ENCODE data around the gene PDYN.

DNA sequence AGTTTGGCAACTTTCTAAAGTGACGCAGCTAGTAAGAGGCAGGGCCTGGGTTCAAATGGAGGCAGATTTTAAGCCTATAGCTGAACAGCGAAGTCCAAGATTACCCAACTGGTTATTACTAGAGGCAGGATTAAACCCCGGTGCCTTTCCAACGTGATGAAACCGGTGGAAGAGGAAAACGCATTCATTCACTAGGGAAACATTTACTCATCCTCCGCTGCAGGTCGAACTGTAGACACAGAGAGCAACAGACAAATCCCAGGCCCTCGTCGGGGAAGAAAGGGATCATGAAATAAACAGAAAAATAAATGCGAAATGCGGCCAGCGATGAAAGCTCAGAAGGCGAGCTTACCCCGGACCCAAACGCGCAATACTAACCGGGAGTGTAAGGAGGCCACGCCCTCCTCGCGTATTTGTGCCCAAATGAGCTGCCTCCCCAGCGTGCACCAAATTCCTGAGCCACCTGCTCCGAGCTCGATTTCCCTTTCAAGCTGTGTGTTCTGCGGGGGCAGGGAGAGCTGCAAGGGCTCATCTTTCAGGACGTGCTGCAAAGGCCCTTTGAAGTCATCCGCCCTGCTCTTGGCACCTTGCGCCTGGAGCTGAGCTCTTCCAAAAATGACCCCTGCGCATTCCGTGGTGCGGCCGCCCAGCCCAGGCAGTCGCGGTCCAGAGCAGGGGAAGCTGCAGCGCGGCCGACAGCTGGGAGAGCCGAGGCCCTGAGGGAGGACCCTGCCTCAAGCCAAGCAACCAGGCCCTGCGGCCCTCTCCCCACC, 46.9 kb downstream of the PDYN start:
- TF ChIP-seq, protein P1, sequence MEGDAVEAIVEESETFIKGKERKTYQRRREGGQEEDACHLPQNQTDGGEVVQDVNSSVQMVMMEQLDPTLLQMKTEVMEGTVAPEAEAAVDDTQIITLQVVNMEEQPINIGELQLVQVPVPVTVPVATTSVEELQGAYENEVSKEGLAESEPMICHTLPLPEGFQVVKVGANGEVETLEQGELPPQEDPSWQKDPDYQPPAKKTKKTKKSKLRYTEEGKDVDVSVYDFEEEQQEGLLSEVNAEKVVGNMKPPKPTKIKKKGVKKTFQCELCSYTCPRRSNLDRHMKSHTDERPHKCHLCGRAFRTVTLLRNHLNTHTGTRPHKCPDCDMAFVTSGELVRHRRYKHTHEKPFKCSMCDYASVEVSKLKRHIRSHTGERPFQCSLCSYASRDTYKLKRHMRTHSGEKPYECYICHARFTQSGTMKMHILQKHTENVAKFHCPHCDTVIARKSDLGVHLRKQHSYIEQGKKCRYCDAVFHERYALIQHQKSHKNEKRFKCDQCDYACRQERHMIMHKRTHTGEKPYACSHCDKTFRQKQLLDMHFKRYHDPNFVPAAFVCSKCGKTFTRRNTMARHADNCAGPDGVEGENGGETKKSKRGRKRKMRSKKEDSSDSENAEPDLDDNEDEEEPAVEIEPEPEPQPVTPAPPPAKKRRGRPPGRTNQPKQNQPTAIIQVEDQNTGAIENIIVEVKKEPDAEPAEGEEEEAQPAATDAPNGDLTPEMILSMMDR (IDR thresholded peaks at IDR 0.05), result no peak
- TF ChIP-seq POLR2AphosphoS5 (IDR thresholded peaks at IDR 0.05), result no peak
- TF ChIP-seq EP300 (IDR thresholded peaks at IDR 0.05), result no peak
- TF ChIP-seq POLR2A (IDR thresholded peaks at IDR 0.05), result no peak

Measured in stomach (tissue), 4 donors.